ENCODE measurements around the gene SLC7A6.
"Not testable (repeated sequence)": the region's sequence is repeated elsewhere in the genome, so short reads cannot be mapped to it uniquely, and the experiment has no call there.

The SLC7A6 gene

GRCh38 chr16:68285683-68286082 is 21.4 kb downstream of the SLC7A6 start:
- DNase-seq, result no peak

- peak; percentile 38 for DNase-seq
These were observed 22.1 kb downstream of the SLC7A6 start for GRCh38 chr16:68286153-68287074.

- peak; percentile 50 for DNase-seq
These were observed 23.2 kb downstream of the SLC7A6 start for GRCh38 chr16:68287276-68288251.

- DNase-seq, result no peak
These were observed 23.9 kb downstream of the SLC7A6 start for GRCh38 chr16:68288252-68288650.

- not testable (repeated sequence) for DNase-seq
These were observed 24.5 kb downstream of the SLC7A6 start for GRCh38 chr16:68288796-68289195.

DNA sequence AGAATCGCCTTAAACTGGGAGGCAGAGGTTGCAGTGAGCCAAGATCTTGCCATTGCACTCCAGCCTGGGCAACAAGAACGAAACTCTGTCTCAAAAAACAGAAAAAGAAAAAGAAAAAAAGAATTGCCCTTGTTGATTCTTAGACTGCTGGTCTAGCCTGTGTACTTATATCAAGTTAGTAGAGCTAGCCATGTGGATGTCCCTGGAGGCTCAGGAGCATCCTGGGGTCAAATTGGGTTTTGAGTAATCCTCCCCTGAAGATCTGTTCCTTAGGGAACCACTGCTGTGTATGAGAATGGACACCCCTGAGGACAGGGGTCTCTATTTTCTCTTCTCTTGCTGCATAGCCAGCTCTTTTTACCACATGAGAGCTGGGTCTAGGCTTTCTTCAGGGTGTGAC is 24.9 kb downstream of the SLC7A6 start:
- no peak for DNase-seq

DNA sequence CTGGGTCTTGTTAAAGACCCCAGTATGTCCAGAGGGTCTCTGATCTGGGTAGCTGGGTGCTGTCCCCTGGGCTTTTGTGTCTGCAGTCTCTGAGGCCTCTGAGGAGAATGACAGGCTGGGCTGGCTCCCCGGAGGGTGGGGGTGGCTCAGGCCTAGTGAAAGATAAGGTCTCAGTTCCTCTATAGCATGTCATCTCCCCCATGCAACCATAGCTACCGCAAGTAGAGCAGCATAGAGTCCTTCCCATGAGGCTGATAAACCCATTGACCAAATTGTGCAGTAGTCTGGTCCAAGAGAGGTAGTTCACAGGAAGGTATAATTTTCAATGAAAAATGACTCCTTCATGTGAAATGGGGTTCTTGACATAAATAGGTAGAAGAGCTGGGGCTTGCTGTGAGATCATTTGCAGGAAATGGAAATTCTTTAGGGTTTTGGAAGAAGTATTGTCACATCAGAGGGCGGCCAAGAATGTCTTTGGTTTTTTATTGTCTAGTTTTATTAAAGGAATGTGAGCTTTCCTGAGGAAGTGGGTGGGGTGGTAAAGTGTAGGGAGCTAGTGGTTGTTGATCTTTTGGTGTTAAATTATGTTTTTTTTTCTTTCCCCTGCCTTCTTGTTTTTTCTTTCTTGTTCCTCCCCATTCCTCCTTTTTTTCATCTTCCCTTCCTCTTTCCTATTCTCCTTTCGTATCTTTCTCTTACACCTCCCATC is 25.4 kb downstream of the SLC7A6 start:
- DNase-seq, result peak; percentile 66

GRCh38 chr16:68290450-68290849 is 26.1 kb downstream of the SLC7A6 start:
- no peak for DNase-seq

GRCh38 chr16:68291227-68291626 is 26.9 kb downstream of the SLC7A6 start:
- DNase-seq, result peak; percentile 48

GRCh38 chr16:68292425-68292824 is 28.1 kb downstream of the SLC7A6 start:
- no peak for DNase-seq

DNA sequence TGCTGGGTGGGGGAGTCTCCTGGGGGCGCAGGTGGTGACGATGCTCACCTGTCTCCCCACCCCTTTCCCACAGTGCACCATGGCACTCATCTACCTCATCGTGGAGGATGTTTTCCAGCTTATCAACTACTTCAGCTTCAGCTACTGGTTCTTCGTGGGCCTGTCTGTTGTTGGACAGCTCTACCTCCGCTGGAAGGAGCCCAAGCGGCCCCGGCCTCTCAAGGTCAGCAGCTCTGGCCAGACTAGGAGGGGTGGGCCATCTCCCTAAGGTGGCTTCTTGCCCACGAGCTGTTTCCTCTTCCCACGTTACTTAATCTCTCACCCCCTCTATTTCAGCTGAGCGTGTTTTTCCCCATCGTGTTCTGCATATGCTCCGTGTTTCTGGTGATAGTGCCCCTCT is 32.0 kb downstream of the SLC7A6 start:
- no peak for DNase-seq

GRCh38 chr16:68296693-68297092 is 32.4 kb downstream of the SLC7A6 start:
- DNase-seq, result peak; percentile 47

DNA sequence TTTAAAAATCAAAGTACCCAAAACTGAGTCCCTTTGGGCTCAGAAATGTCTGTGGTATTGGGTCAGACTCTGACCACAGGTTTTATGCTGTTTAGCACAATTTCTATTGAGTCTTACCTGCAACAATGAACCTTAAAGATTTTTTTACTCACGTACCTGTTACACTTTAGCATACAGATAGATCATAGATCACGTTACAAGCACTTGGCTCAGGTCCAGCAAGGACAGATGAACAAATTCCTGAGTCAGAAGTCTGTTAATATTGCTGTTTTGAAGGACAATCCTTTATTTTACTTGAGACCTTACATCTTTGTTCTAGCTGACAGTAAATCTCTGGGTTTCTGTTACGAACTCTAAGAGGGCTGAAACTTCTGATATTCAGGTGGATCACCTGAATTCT is 33.6 kb downstream of the SLC7A6 start:
- no peak for DNase-seq

DNA sequence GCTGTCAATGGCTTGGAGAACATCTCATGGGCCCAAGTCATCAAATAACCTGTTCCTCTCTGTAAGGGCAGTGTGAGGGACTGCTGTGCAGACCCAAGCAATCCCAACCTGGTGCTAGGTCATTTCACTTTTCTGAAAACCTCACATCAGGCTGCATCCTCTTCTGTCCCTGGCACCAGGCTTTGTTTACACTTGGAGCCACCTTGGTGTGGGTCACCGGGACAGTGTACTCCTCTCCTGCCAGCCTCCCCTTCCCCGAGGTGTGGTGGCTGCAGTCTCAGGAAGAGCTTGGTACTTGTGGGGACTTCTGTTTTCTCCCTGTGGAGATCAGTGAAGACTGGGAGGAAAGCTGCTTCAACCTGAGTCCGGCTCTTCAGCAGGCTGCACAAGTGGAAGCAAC is 34.0 kb downstream of the SLC7A6 start:
- no peak for DNase-seq

DNA sequence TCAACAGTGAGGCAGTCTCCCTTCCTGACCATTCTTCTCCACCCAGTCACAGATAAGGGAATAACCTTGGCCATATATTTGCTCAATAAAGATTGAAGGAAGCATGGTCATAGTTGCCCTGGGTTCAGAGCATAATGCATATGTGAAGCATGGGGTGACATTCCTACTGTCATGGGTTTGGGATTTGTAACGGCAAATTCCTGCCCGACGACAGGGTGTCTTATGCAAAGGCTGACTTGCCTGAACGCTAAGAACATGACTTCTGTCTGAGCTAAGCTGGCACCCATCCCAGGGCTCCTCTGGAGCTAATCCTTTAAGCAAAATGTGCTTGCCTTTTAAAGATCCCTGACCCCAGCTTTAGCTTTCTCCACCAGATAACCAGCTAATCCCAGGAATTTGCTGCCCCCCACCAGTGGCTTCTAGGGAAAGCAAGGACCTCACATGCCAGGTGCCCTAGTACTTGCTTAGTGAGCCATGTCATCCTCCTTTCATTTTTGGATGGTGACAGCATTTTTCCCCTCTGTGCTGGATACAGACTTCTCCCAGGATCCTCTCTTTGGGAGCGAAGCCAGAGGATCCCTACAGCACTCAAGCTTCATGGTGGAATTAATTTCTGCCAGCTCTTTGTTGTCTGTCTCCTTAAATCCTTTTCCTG is 34.7 kb downstream of the SLC7A6 start:
- no peak for DNase-seq

GRCh38 chr16:68299571-68300453 is 35.5 kb downstream of the SLC7A6 start:
- DNase-seq, result no peak

- no peak for DNase-seq
These were observed 36.6 kb downstream of the SLC7A6 start for GRCh38 chr16:68300734-68301459.

DNA sequence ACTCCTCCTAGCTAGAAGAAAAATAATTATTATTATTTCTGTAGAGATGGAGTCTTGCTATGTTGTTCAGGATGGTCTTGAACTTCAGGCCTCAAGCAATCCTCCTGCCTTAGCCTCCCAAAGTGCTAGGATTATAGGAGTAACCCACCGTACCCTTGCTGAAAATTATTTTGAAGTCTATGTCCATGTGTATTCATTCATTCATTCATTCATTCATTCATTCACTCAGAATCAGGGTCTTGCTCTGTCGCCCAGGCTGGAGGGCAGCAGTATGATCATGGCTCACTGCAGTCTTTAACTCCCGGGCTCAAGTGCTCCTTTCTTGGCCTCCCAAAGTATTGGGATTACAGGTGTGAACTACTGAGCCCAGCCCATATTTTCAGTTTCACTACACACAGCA is 42.3 kb downstream of the SLC7A6 start:
- no peak for DNase-seq

DNA sequence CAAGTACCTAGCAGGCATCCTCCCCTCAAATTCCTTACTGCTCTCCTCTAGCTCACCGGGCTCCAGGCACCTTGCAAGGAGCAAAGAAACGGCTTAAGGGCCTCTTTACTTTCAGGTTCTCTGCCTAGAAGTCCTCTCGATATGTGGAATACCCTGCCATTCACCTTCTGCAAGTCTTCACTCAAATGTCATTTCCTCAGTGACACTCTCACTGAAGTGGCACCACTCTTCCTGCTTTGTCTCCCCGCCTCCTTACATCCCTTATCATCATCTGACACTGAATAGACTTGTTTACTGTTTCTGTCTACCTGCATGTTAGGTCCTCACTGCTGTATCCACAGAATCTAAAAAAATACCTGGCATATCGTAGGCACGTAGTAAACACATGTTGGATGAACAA is 45.5 kb downstream of the SLC7A6 start:
- peak; percentile 24 for DNase-seq

- peak; percentile 47 for DNase-seq
These were observed 46.1 kb downstream of the SLC7A6 start for GRCh38 chr16:68310437-68310773.
